GM12875 (cell line): ENCODE measurements around the gene AQP12B.

Experiments used
- H3K4me3 ChIP-seq: one replicate; pipeline ENCODE4 v1.5.1; 2011; ENCODE audit warnings: low read depth, low read length, control low read depth
- CTCF ChIP-seq: IDR thresholded peaks from 2 replicates; pipeline ENCODE4 v1.5.1; 2011; ENCODE audit warnings: low read depth, mild to moderate bottlenecking, control low read depth, inconsistent platforms, low read length, moderate library complexity, borderline replicate concordance; ENCODE audit not compliant: insufficient read depth

AQP12B gene

GRCh38 chr2:240651185-240651584, 31.5 kb downstream of the AQP12B start:
- no peak for TF ChIP-seq CTCF
- H3K4me3 ChIP-seq = no peak overlapping the region

GRCh38 chr2:240650254-240650965, 32.3 kb downstream of the AQP12B start:
- TF ChIP-seq CTCF = no peak
- H3K4me3 ChIP-seq = no peak overlapping the region

- TF ChIP-seq CTCF = no peak
- H3K4me3 ChIP-seq = no peak overlapping the region
Measured at GRCh38 chr2:240649331-240649730, 33.4 kb downstream of the AQP12B start.

GRCh38 chr2:240648650-240649275, 33.9 kb downstream of the AQP12B start:
- no peak overlapping the region for H3K4me3 ChIP-seq
- no peak for TF ChIP-seq CTCF

GRCh38 chr2:240648155-240648649, 34.5 kb downstream of the AQP12B start:
- H3K4me3 ChIP-seq = no peak overlapping the region
- no peak for TF ChIP-seq CTCF

- H3K4me3 ChIP-seq = no peak overlapping the region
- TF ChIP-seq CTCF = no peak
Measured at GRCh38 chr2:240647503-240648154, 35.1 kb downstream of the AQP12B start.
